GM21381 (cell line): ENCODE results near the gene ZNF141.
"Not testable (repeated sequence)": the region's sequence is repeated elsewhere in the genome, so short reads cannot be mapped to it uniquely, and the experiment has no call there.

ENCODE experiments used
- ATAC-seq: cut with Tn5 transposase; IDR thresholded peaks from one replicate; pipeline ENCODE4 v1.9.1; 2021; ENCODE audit warnings: mild to moderate bottlenecking, moderate library complexity; ENCODE audit not compliant: unreplicated experiment

ZNF141 gene

GRCh38 chr4:337143-337931 lies at the start of gene ZNF141:
Gene ZNF141, plus strand, starts transcription at chr4:337814. Its CDS starts 170 bp downstream, at chr4:337984.
- peak; percentile 95 for ATAC-seq

- ATAC-seq: no peak
Observed at GRCh38 chr4:288891-289290, 48.7 kb upstream of the ZNF141 start.

GRCh38 chr4:294732-295131 lies 42.9 kb upstream of the ZNF141 start:
- ATAC-seq: no peak

- no peak for ATAC-seq
Observed at GRCh38 chr4:302381-302780, 35.2 kb upstream of the ZNF141 start.

GRCh38 chr4:304516-304915 lies 33.1 kb upstream of the ZNF141 start:
- not testable (repeated sequence) for ATAC-seq

- no peak for ATAC-seq
Observed at GRCh38 chr4:304969-305680, 32.5 kb upstream of the ZNF141 start, which contains the start of gene ZNF732. Gene ZNF732, minus strand, starts transcription at chr4:305474. Its CDS starts 164 bp downstream, at chr4:305310.

GRCh38 chr4:306551-306961 lies 31.1 kb upstream of the ZNF141 start:
- no peak for ATAC-seq

GRCh38 chr4:309807-310206 lies 27.8 kb upstream of the ZNF141 start:
- ATAC-seq: no peak

GRCh38 chr4:314296-314903 lies 23.2 kb upstream of the ZNF141 start:
- ATAC-seq: no peak

GRCh38 chr4:328729-329128 lies 8.9 kb upstream of the ZNF141 start:
- no peak for ATAC-seq

GRCh38 chr4:335515-335914 lies 2.1 kb upstream of the ZNF141 start:
- ATAC-seq: no peak

- peak; percentile 1 for ATAC-seq
Observed at GRCh38 chr4:336099-336892, 1.3 kb upstream of the ZNF141 start.

GRCh38 chr4:336893-337142 lies 796 bp upstream of the ZNF141 start:
- ATAC-seq: peak; percentile 3

- peak; percentile 27 for ATAC-seq
Observed at GRCh38 chr4:337932-338758, 531 bp downstream of the ZNF141 start.

- no peak for ATAC-seq
Observed at GRCh38 chr4:338759-339097, 1.1 kb downstream of the ZNF141 start.

- ATAC-seq: no peak
Observed at GRCh38 chr4:340011-340410, 2.4 kb downstream of the ZNF141 start.

GRCh38 chr4:373062-373839 lies 35.6 kb downstream of the ZNF141 start:
- no peak for ATAC-seq

GRCh38 chr4:374298-375160 lies 36.9 kb downstream of the ZNF141 start:
- ATAC-seq: no peak
